ENCODE results near the gene NDST3. TPM values are rescaled to one million over a fixed set of nuclear protein-coding genes. Genes with fewer than 3 reads are reported as not detected.

NDST3 gene
- total RNA-seq, 2 experiments from 2014 or later: not detected

DNA sequence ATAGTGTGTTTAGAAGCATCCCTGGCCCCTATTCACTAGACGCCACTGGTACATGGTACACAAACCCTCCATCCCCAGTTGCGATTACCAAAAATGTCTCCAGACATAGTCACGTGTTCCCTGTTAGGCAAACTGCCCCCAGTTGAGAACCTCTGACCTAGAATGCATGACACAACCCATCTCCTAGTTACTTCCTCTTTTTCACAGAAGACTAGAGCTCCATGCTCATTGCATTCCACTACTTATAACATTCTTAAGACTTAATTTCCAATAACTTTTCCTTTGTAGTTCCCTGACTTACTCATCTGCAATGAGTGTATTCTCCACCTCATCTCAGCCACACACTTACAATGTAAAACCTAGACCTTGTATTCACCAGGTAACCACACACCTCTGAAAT lies 249.9 kb downstream of the NDST3 start:
- Histone ChIP-seq H3K36me3 (ENCODE audit: insufficient read depth, low read length) (peaks cover 36% of the 10 kb centered on the region), H3K9me2 (ENCODE audit: insufficient read depth, low read length) (no peaks in the 10 kb centered on the region), H3K4me1 (ENCODE audit: insufficient read depth, low read length, poor library complexity, severe bottlenecking) (peaks cover 46% of the 10 kb centered on the region), H3K4me3 (ENCODE audit: low read depth, low read length, poor library complexity, severe bottlenecking) (no peak overlapping the region), H3K79me2 (ENCODE audit: insufficient read depth, low read depth, low read length) (peaks cover 16% of the 10 kb centered on the region; the same call in 1 of the 2 replicates), H4K20me1 (ENCODE audit: insufficient read depth, low read length) (peaks cover 22% of the 10 kb centered on the region), H3K27ac (ENCODE audit: low read depth, low read length, poor library complexity, severe bottlenecking) (peak overlapping the region; percentile 76), H2AFZ (ENCODE audit: low read length) (no peak overlapping the region; the same call in 1 of the 2 replicates), H3K4me2 (ENCODE audit: low read length) (peak overlapping the region; percentile 37), H3K9me3 (ENCODE audit: low read length) (no peaks in the 10 kb centered on the region)
- POLR2A ChIA-PET: interaction anchor here (1.5 kb wide), 1 partner anchor 11 kb away, joined by 3 read pairs; no protein-coding TSS in a partner anchor
- CTCF ChIA-PET (ENCODE audit: unreplicated experiment): no interaction called here
- BruUV-seq (replicated peaks): no TSS peak
- intact Hi-C loops (cut with micrococcal nuclease; ENCODE audit: unreplicated experiment): loop anchor here (10.0 kb wide), 3 partner anchors 221 to 601 kb away; partner anchors contain the start of gene SYNPO2
- DNase-seq (ENCODE audit: low spot score): peak; percentile 62
- TF ChIP-seq EZH2phosphoT487 (IDR thresholded peaks at IDR 0.05; ENCODE audit: borderline replicate concordance, low read depth, low read length): no peak
- TF ChIP-seq, protein P1, sequence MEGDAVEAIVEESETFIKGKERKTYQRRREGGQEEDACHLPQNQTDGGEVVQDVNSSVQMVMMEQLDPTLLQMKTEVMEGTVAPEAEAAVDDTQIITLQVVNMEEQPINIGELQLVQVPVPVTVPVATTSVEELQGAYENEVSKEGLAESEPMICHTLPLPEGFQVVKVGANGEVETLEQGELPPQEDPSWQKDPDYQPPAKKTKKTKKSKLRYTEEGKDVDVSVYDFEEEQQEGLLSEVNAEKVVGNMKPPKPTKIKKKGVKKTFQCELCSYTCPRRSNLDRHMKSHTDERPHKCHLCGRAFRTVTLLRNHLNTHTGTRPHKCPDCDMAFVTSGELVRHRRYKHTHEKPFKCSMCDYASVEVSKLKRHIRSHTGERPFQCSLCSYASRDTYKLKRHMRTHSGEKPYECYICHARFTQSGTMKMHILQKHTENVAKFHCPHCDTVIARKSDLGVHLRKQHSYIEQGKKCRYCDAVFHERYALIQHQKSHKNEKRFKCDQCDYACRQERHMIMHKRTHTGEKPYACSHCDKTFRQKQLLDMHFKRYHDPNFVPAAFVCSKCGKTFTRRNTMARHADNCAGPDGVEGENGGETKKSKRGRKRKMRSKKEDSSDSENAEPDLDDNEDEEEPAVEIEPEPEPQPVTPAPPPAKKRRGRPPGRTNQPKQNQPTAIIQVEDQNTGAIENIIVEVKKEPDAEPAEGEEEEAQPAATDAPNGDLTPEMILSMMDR (conservative IDR thresholded peaks at IDR 0.05; ENCODE audit: low read length): no peak

DNA sequence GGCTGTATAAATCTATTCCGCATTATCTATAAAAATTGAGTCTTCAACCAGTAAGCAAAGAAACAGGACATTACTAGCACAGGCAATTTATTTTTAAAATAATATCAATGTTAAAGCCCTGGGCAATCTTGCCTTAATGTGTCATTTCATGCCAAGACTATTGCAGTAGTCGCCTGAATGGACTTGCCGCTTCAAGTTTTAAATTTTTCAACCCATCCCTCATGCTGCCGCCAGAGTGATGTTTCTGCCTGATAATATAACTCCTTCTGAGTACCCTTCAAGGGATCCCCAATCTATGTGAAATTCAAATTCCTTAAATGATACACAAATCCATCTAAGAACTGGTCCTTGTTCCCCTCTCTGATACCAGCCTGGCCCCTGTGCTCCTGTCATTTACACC lies 251.6 kb downstream of the NDST3 start:
- no peak overlapping the region for H3K27ac ChIP-seq (ENCODE audit: low read depth, low read length, poor library complexity, severe bottlenecking)
- no peak overlapping the region for H3K4me3 ChIP-seq (ENCODE audit: low read depth, low read length, poor library complexity, severe bottlenecking)
- no peaks in the 10 kb centered on the region for H3K9me3 ChIP-seq (ENCODE audit: low read length)
- intact Hi-C loops (cut with micrococcal nuclease; ENCODE audit: unreplicated experiment): loop anchor here (10.0 kb wide), 3 partner anchors 219 to 599 kb away; partner anchors contain the start of gene SYNPO2
- no peak for DNase-seq (ENCODE audit: low spot score)
- CTCF ChIA-PET (ENCODE audit: unreplicated experiment): no interaction called here
- no peaks in the 10 kb centered on the region for H3K79me2 ChIP-seq (ENCODE audit: insufficient read depth, low read depth, low read length)
- H3K36me3 ChIP-seq (ENCODE audit: insufficient read depth, low read length): peaks cover 18% of the 10 kb centered on the region
- no peaks in the 10 kb centered on the region for H3K9me2 ChIP-seq (ENCODE audit: insufficient read depth, low read length)
- peaks cover 36% of the 10 kb centered on the region for H3K4me1 ChIP-seq (ENCODE audit: insufficient read depth, low read length, poor library complexity, severe bottlenecking)
- BruUV-seq (replicated peaks): no TSS peak
- TF ChIP-seq EZH2phosphoT487 (IDR thresholded peaks at IDR 0.05; ENCODE audit: borderline replicate concordance, low read depth, low read length): no peak
- TF ChIP-seq, protein P1 (conservative IDR thresholded peaks at IDR 0.05; ENCODE audit: low read length): no peak
- POLR2A ChIA-PET: interaction anchor here (0.6 kb wide), 1 partner anchor 1783 kb away, joined by 3 read pairs; no protein-coding TSS in a partner anchor
- H3K4me2 ChIP-seq (ENCODE audit: low read length): no peak overlapping the region
- H4K20me1 ChIP-seq (ENCODE audit: insufficient read depth, low read length): peaks cover 11% of the 10 kb centered on the region
- H2AFZ ChIP-seq (ENCODE audit: low read length): no peak overlapping the region

DNA sequence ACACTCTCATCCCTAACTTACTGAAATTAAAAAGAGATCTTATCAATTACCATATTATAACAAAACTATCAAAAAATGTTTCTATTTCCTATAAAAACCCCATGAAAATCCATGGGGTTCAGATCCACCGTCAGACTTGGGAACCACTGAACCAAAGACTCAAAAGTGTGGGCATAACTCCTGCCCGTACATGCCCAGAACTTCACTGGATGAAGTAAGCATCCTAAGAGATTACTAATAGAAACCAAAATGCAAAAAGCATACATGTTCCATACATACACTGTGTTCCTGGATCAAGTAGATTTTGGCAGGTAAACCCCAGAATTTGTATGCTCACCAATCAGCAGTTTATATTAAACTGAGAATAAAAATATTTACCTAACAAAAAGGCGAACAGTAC lies 252.4 kb downstream of the NDST3 start:
- H3K36me3 ChIP-seq (ENCODE audit: insufficient read depth, low read length): peaks cover 11% of the 10 kb centered on the region
- no peaks in the 10 kb centered on the region for H3K9me2 ChIP-seq (ENCODE audit: insufficient read depth, low read length)
- TF ChIP-seq, protein P1 (conservative IDR thresholded peaks at IDR 0.05; ENCODE audit: low read length): no peak
- TF ChIP-seq EZH2phosphoT487 (IDR thresholded peaks at IDR 0.05; ENCODE audit: borderline replicate concordance, low read depth, low read length): no peak
- no peak overlapping the region for H3K4me2 ChIP-seq (ENCODE audit: low read length)
- ChIA-PET POLR2A (no interaction called here), CTCF (ENCODE audit: unreplicated experiment) (no interaction called here)
- no peaks in the 10 kb centered on the region for H3K79me2 ChIP-seq (ENCODE audit: insufficient read depth, low read depth, low read length)
- no peak overlapping the region for H3K4me3 ChIP-seq (ENCODE audit: low read depth, low read length, poor library complexity, severe bottlenecking)
- no peak for DNase-seq (ENCODE audit: low spot score)
- H4K20me1 ChIP-seq (ENCODE audit: insufficient read depth, low read length): peaks cover 4% of the 10 kb centered on the region
- no peaks in the 10 kb centered on the region for H3K9me3 ChIP-seq (ENCODE audit: low read length)
- H2AFZ ChIP-seq (ENCODE audit: low read length): no peak overlapping the region
- intact Hi-C loops (cut with micrococcal nuclease; ENCODE audit: unreplicated experiment): loop anchor here (10.0 kb wide), 3 partner anchors 218 to 598 kb away; partner anchors contain the start of gene SYNPO2
- peaks cover 29% of the 10 kb centered on the region for H3K4me1 ChIP-seq (ENCODE audit: insufficient read depth, low read length, poor library complexity, severe bottlenecking)
- no peak overlapping the region for H3K27ac ChIP-seq (ENCODE audit: low read depth, low read length, poor library complexity, severe bottlenecking)
- no TSS peak for BruUV-seq (replicated peaks)

Measured in OCI-LY7 (cell line).